Small intestine (tissue), 7 donors: ENCODE results near the gene RFTN1. TPM values are rescaled to one million over a fixed set of nuclear protein-coding genes. Genes with fewer than 3 reads are reported as not detected.

ENCODE experiments used
- DNase-seq, 2 donors: peaks; one replicate each; pipeline versions ENCODE4 v3.0.0 to v3.0.0-alpha.2; 2013
- FAIRE-seq: peaks from 2 replicates; lab custom pipeline; 2012; peaks lifted over from hg19 to GRCh38; lab: Jason Lieb, UNC
- H3K27ac ChIP-seq, 3 donors: one replicate each; pipeline ENCODE4 v1.5.1; 2013; ENCODE audit warnings: low read length in 2 of 3, mild to moderate bottlenecking in 2 of 3, control low read depth in 1 of 3, inconsistent platforms in 1 of 3, low read depth in 1 of 3, moderate library complexity in 1 of 3
- H3K27me3 ChIP-seq, 3 donors: one replicate each; pipeline ENCODE4 v1.6.1; 2013; ENCODE audit warnings: low read length in 3 of 3, inconsistent platforms in 1 of 3; ENCODE audit not compliant: control insufficient read depth in 3 of 3, insufficient read depth in 3 of 3
- H3K36me3 ChIP-seq, 3 donors: one replicate each; pipeline ENCODE4 v1.6.1; 2013; ENCODE audit warnings: low read length in 3 of 3, inconsistent platforms in 1 of 3, low read depth in 1 of 3, mild to moderate bottlenecking in 1 of 3, moderate library complexity in 1 of 3; ENCODE audit not compliant: control insufficient read depth in 3 of 3, insufficient read depth in 2 of 3
- H3K4me1 ChIP-seq, 3 donors: one replicate each; pipeline ENCODE4 v1.6.1; 2013; ENCODE audit warnings: low read length in 2 of 3, inconsistent platforms in 1 of 3, low read depth in 1 of 3, mild to moderate bottlenecking in 1 of 3, moderate library complexity in 1 of 3; ENCODE audit not compliant: control insufficient read depth in 3 of 3, insufficient read depth in 2 of 3
- H3K4me3 ChIP-seq, 3 donors: one replicate each; pipeline ENCODE4 v1.5.1; 2013; ENCODE audit warnings: low read length in 3 of 3, control low read depth in 1 of 3, inconsistent platforms in 1 of 3, low read depth in 1 of 3, mild to moderate bottlenecking in 1 of 3, moderate library complexity in 1 of 3
- H3K9me3 ChIP-seq, 2 donors: one replicate each; pipeline ENCODE4 v1.6.1; 2013; ENCODE audit warnings: low read depth in 1 of 2, low read length in 1 of 2; ENCODE audit not compliant: control insufficient read depth in 2 of 2, insufficient read depth in 1 of 2
- WGBS, 3 donors: extraction: QIAGEN DNeasy Blood & Tissue Kit; methylation state at CpG; one replicate each; pipeline ENCODE4 v1.1.7; 2013; 5-methylcytosine and 5-hydroxymethylcytosine counted together
- polyA plus RNA-seq, 4 donors: library from polyadenylated mRNA; stranded (reverse) in 3 of 4; unstranded in 1 of 4; fragments of 200-250 nt in 3 of 4; fragments of 120-200 nt in 1 of 4; gene quantifications; one replicate each; pipeline versions ENCODE4 v1.2.1 to v1.2.3, GENCODE V29; 2013
- donor health status: healthy with polysubstance abuse.
- donor health status: control.
- donor health status: control.
- donor health status: Bipolar disorder and iron deficiency.
- donor health status: healthy.

Gene RFTN1
- polyA plus RNA-seq, 4 donors, result 1.8 to 18.4 (median 11.6) TPM

DNA sequence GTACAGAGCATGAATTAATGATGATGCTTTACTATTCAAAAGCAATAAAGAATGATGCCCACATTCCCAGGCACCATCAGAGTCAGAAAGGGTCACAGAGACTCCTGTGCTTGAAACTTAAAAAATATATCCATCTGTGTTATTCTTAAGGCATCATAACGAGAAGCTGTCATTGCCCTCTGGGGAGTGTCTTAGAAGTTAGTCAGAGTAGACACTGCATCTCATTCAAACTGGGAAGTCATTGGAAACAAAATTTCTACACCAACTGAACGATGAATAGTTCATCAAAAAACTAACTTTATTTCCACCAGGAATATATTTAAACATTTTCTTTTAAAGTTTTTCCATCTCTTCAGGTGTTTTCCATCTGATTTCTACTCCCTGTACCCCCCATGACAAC lies 122.9 kb downstream of the RFTN1 start:
- FAIRE-seq, result no peak
- WGBS, 3 donors, result 65 to 75% (median 70%) methylated on average over 2 of the region's 2 CpGs
- H3K36me3 ChIP-seq, result no peaks in the 10 kb centered on the region

DNA sequence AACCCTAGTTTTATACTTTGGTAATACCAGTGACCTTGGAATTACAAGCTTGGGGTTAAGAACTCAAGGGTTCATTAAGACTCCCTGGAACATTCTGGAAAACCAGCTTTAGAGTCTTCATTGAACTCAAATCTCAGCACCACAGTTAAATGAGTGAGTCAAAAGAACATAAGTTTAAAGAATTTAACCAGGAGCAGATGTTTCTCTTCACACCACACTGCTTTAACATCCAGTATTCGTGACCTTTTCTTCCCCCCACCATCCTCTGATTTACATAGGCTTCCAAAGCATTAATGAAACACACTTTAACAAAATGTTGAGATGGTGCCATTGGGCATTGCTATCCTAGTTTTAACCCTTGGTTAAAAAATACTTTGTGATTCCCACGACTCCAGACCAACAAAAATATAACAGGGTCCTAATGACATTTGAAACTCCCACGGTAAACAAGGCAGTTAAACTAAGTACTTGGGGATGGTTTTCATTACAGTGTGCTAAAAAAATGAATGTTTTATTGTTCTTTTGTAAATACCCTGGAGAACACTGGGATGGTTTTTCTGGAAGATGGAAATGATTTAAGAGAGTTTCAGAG lies 124.6 kb downstream of the RFTN1 start:
- Histone ChIP-seq H3K27me3 (no peaks in the 10 kb centered on the region), H3K36me3 (no peaks in the 10 kb centered on the region), H3K27ac (peak overlapping the region in 1 of 3 donors; percentile 25), H3K4me3 (no peak overlapping the region), H3K4me1 (peaks cover 0 to 7% (median 0%) of the 10 kb centered on the region in 3 donors), H3K9me3 (no peaks in the 10 kb centered on the region)
- no peak for FAIRE-seq
- WGBS, 3 donors, result 61 to 85% (median 76%) methylated on average over 3 of the region's 3 CpGs
- DNase-seq, result no peak

More for the DNA sequence above, 122.9 kb downstream of the RFTN1 start:
- no peak for DNase-seq
- Histone ChIP-seq H3K9me3 (no peaks in the 10 kb centered on the region), H3K4me3 (no peak overlapping the region), H3K27me3 (no peaks in the 10 kb centered on the region), H3K4me1 (peaks cover 0 to 6% (median 0%) of the 10 kb centered on the region in 3 donors), H3K27ac (no peak overlapping the region)

DNA sequence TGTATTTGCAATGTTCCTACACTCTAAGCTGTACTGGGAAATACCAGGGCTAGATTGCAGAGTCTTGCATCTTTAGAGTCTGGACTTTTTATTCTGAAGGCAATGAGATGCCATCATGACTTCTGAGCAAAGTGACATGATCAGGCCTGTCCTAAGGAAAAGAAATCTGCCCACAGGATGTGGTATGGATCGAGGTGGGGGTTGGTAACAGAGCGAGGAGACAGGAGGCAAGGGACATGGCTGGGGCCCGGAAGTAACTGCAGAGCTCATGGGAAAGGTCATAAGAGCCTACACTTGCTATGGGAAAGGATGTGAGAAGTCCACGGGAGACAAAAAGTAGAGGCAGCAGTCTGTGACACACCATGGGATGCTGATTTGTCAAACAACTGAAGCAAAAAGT lies 126.9 kb downstream of the RFTN1 start:
- FAIRE-seq (no peak), DNase-seq (no peak)
- 77 to 82% (median 78%) methylated on average over 4 of the region's 4 CpGs for WGBS, 3 donors
- H3K4me1 ChIP-seq, result peaks cover 0 to 3% (median 0%) of the 10 kb centered on the region in 3 donors
- H3K4me3 ChIP-seq, result no peak overlapping the region
- H3K9me3 ChIP-seq, result no peaks in the 10 kb centered on the region
- no peak overlapping the region for H3K27ac ChIP-seq
- no peaks in the 10 kb centered on the region for H3K36me3 ChIP-seq
- no peaks in the 10 kb centered on the region for H3K27me3 ChIP-seq

DNA sequence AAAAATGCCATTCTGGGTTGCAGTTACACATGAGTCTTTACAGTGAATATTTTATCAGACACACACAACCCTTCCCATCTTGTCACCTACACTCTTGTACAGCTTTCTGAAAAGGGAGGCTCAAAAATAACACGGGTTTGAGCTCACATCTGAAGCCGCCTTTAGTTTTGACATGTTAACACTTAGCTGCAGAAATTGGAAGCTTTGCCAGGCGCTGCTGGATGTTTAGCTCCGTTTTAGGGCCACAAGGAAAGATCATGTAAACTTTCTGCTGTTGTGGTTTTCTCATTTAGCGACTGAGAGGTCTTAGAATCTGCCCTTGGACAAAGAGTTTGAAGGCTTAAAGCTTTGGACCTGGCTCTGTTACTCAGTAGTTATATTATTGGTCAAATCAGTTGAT lies 128.3 kb downstream of the RFTN1 start:
- H3K36me3 ChIP-seq, result no peaks in the 10 kb centered on the region
- WGBS, 3 donors, result 66 to 78% (median 78%) methylated on average over 5 of the region's 5 CpGs
- FAIRE-seq (no peak), DNase-seq (no peak)
- no peaks in the 10 kb centered on the region for H3K9me3 ChIP-seq
- H3K4me1 ChIP-seq, result peaks cover 0 to 3% (median 0%) of the 10 kb centered on the region in 3 donors
- no peaks in the 10 kb centered on the region for H3K27me3 ChIP-seq
- H3K4me3 ChIP-seq, result no peak overlapping the region
- H3K27ac ChIP-seq, result no peak overlapping the region

DNA sequence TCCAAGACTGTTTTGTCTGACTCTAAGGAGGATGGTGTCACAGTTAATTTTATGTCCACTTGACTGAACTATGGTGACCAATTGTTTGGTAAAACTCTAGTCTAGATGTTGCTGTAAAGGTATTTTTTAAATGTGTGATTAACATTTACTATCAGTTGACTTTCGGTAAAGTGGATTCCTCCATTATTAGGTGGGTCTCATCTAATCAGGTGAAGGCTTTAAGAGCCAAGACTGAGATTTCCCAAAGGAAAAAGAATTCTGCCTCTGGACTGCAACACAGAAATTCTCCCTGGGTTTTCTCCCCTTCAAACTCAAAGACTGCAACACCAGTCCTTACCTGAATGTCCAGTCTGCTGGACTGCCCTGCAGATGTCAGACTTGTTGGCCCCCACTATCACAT lies 129.6 kb downstream of the RFTN1 start:
- Histone ChIP-seq H3K27ac (no peak overlapping the region), H3K36me3 (no peaks in the 10 kb centered on the region), H3K27me3 (no peaks in the 10 kb centered on the region), H3K4me1 (peaks cover 0 to 3% (median 0%) of the 10 kb centered on the region in 3 donors), H3K9me3 (no peaks in the 10 kb centered on the region), H3K4me3 (no peak overlapping the region)
- DNase-seq (no peak), FAIRE-seq (no peak)
- 97 to 100% (median 98%) methylated on average over 1 of the region's 1 CpG for WGBS, 3 donors

DNA sequence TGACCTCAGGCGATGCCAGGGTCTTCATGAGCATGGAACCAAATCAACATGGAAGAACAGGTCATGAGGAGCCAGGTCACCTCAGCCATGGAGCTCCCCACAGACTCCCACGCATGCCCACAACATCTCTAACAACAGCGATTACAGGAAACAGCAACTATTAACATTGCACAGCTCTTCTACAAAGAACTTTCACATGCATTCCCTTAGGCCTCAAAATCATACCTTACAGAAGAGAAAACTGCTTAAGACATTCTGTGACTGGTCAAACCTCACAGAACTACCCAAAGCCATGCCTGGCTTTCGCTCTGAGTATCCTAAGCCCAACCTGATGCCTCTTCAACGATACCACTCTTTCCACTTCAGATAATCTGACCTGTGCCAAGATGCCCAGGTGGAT lies 130.7 kb downstream of the RFTN1 start:
- Histone ChIP-seq H3K27ac (no peak overlapping the region), H3K36me3 (no peaks in the 10 kb centered on the region), H3K4me3 (no peak overlapping the region), H3K9me3 (peaks cover 0 to 5% of the 10 kb centered on the region in 2 donors), H3K4me1 (peaks cover 0 to 3% (median 0%) of the 10 kb centered on the region in 3 donors), H3K27me3 (no peaks in the 10 kb centered on the region)
- no peak for DNase-seq
- no peak for FAIRE-seq
- WGBS, 3 donors, result 86 to 89% (median 88%) methylated on average over 5 of the region's 5 CpGs

DNA sequence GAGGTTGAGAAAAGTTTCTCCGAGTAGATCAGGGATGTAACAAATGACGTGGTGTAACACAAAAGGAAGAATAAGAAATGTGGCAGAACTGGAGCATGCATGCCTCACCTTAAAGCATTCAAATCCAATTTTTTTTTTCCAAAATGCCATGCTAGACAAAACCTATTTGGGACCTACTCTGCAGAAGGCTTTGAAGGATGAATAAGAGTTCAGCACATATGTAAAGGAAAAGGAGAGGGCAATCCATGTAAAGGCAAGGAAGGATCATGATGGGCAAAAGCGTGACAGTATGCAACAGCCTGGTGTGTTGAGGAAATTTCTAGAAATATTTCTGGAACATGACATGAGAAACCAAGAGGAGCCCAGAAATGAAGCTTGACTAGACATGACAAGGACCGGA lies 132.1 kb downstream of the RFTN1 start:
- DNase-seq (no peak), FAIRE-seq (no peak)
- Histone ChIP-seq H3K27ac (no peak overlapping the region), H3K4me3 (no peak overlapping the region), H3K36me3 (no peaks in the 10 kb centered on the region), H3K9me3 (peaks cover 0 to 5% of the 10 kb centered on the region in 2 donors), H3K27me3 (no peaks in the 10 kb centered on the region), H3K4me1 (peaks cover 0 to 3% (median 0%) of the 10 kb centered on the region in 3 donors)
- 78 to 91% (median 90%) methylated on average over 4 of the region's 4 CpGs for WGBS, 3 donors

DNA sequence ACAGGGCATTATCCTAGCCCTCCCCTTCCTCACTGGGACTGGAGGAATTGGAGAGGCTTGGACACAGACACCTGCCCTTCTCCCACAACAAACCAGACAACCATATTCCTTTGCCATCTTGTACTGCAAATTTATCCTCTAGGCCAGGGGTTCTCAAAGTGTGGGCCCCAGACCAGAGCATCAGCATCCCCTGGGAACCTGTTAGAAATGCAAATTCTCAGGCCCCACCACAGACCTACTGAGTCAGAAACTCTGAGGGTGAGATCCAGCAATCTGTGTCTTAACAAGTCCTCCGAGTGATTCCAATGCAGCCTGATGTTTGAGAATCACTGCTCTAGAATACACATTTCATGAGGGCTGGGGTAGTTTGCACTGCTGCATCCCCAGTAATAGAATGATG lies 133.1 kb downstream of the RFTN1 start:
- Histone ChIP-seq H3K27ac (no peak overlapping the region), H3K36me3 (no peaks in the 10 kb centered on the region), H3K4me3 (no peak overlapping the region), H3K27me3 (no peaks in the 10 kb centered on the region), H3K4me1 (peaks cover 0 to under 1% (median 0%) of the 10 kb centered on the region in 3 donors), H3K9me3 (peaks cover 0 to 5% of the 10 kb centered on the region in 2 donors)
- 90 to 91% (median 91%) methylated on average over 1 of the region's 1 CpG for WGBS, 3 donors
- no peak for DNase-seq
- no peak for FAIRE-seq

DNA sequence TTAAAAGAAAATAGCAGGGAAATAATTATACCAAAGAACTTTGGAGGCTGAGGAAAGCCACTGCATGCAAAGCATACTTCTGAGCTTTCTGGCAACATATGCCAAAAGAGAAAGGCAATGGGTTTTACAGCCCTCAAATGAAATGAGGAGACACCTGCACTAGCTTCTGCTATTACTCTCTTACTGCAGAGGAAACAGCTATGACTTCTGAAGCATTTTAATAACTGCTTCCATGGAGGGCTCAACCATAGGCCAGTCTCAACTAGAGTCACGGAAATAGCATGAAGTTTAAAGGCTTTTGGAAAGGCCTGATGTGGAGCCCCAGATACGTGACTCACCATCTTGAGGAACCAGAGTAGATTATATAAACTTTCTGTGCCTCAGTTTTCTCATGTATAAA lies 133.7 kb downstream of the RFTN1 start:
- H3K27me3 ChIP-seq, result no peaks in the 10 kb centered on the region
- DNase-seq (no peak), FAIRE-seq (no peak)
- H3K4me3 ChIP-seq, result no peak overlapping the region
- peaks cover 0 to 5% of the 10 kb centered on the region in 2 donors for H3K9me3 ChIP-seq
- WGBS, 3 donors, result 45 to 62% (median 52%) methylated on average over 2 of the region's 2 CpGs
- H3K4me1 ChIP-seq, result no peaks in the 10 kb centered on the region
- H3K36me3 ChIP-seq, result no peaks in the 10 kb centered on the region
- H3K27ac ChIP-seq, result no peak overlapping the region
